Stimulated activated CD8-positive, alpha-beta memory T cell treated with anti-CD3 and anti-CD28 coated beads, Interleukin-4, amount 100 ng/mL, for 4 hours (primary cell): ENCODE measurements around the gene QPCT.
A peak's percentile ranks its signal among the peaks of the same experiment; 100 is the strongest.
"Not testable (repeated sequence)": the region's sequence is repeated elsewhere in the genome, so short reads cannot be mapped to it uniquely, and the experiment has no call there.

Source experiments
- DNase-seq, 2 donors: peaks; one replicate each; pipeline ENCODE4 v3.0.0-alpha.2; 2020; ENCODE audit warnings: low read depth in 2 of 2, low spot score in 1 of 2

QPCT gene

DNA sequence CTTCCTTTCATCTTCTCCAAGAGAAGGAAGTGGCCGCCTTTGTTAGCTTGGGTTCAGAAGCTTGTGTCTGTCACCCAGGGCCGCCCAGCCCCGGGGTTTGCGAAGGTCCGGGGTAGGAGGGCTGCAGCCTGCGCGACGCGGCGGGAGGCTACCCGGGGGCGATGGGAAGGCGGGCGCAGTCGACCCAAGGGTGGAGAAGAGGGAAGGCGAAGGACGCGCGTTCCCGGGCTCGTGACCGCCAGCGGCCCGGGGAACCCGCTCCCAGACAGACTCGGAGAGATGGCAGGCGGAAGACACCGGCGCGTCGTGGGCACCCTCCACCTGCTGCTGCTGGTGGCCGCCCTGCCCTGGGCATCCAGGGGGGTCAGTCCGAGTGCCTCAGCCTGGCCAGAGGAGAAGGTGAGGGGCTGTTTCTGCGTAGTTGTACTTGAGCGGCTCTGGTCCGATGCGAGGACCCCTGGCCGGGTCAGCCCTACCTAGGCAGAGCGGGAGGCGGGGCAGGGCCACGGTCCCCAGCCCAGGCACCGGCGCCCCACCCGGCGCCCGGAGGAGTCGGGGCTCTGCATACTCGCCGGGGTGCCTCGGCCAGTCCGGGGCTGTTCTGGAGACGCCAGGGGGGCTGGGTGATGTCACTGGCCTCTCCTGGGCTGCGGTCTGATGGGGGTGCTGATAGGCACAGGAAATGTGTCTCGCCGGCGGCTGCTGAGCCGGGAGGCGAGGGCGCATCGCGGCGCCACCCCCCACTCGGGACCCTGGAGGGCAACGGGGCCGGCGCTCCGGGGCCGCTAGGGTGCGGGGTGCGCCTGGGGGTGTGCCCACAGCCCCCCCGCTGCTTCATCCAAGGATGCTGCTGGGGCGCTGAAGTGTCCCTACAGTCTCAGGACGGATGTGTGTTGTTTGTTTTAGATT lies at the start of gene QPCT:
Gene QPCT, plus strand, starts transcription at position 178 of the 909 bp plus-strand sequence. Its CDS starts 102 bp downstream, at position 280.
- DNase-seq, result peak in 1 of 2 donors; percentile 70

DNA sequence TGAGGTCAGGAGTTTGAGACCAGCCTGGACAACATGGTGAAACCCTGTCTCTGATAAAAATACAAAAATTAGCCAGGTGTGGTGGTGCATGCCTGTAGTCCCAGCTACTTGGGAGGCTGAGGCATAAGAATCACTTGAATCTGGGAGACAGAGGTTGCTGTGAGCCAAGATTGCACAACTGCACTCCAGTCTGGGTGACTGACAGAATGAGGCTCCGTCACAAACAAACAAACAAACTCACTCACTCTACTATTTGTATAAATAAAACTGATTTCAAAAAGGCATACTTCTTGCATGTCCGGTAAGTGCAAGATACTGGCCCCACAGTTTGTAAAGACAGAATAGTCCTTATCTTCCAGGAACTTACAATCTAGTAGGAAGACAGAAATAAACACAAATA lies 49.6 kb upstream of the QPCT start:
- DNase-seq, result not testable (repeated sequence)

DNA sequence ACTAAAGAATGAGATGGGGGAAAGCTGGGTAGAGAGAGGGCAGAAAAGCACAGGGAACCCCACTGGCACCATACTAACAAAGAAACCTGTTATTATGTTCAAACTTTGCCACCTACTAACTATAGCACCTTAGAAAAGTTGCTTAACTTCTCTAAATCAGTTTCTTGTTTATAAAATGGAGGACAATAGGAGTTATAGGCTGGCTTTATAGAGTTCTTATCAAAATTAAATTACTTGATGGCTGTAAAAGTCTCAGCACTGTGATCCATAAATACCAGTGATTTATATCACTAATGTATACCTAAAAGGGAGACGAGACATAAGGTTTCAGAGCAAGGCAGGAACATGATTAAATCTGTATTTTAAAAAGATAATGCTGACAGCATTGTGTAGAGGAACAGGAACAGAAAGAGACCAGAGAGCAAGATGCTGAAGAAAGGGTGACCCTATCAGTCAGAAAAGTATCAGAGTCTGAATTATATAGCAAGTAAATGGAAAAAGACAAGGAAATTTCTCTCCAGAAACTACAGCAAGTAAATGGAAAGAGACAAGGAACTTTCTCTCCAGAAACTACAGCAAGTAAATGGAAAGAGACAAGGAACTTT lies 48.9 kb upstream of the QPCT start:
- no peak for DNase-seq

DNA sequence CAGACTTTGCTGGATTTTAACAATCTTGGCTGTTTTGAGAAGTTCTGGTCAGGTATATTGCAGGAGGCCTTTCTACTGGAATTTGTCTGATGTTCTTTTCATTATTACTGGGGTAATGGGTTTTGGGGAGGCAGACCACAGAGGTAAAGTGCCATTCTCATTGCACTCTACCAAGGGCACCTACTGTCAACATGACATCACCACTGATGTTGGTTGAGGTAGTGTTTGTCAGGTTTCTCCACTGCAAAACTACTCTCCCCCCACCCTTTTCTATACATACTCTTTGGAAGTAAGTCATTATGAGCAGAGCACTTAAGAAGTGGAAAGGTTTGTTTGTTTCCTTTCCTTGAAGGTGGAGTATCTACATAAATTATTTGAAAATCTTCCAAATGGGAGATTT lies 46.8 kb upstream of the QPCT start:
- DNase-seq, result no peak

DNA sequence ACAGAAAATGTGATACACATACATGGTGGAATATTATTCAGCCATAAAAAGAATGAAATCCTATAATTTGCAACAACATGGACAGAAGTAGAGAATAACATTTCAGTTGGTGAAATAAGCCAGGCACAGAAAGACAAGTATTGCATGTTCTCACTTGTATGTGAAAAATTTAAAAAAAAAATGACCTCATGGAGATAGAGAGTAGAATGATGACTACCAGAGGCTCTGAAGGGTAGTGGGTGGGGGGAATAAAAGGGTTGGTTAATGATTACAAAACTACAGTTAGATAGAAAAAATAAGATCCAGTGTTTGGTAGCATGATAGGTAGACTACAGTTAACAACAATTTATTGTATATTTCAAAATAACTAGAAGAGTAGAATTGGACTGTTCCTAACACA lies 44.3 kb upstream of the QPCT start:
- DNase-seq, result no peak

DNA sequence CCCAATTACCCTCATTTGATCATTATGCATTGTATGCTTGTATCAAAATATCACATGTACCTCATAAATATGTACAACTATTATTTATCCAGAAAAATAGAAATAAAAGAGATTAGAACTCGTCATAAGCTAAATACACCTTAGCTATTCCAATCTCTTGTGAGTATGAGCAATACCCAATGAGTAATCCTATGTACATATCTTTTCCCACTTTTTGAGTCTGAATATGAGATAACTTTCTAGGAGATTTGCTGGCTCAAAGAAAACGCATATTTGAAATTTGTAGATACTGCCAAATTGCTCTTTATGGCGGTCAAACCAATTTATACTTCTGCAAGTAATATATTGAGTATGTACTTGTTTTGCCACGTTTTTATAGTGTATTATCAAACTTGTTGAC lies 43.9 kb upstream of the QPCT start:
- no peak for DNase-seq

DNA sequence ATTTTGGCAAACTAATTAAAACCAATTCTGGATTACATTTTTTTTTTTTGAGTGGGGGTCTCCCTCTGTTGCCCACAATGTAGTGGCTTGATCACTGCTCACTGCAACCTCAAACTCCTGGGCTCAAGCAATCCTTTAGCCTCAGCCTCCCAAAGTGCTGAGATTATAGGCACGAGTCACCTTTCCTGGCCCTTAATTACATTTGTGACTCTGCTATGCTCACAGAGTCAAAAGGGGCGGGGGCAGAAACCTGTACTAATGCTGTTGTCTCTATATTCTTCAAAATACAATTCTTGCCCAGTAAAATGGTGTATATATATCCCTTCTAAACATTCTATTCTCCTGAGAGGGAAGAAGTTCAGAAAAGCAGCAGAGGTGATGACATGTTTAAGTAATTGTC lies 43.0 kb upstream of the QPCT start:
- no peak for DNase-seq

DNA sequence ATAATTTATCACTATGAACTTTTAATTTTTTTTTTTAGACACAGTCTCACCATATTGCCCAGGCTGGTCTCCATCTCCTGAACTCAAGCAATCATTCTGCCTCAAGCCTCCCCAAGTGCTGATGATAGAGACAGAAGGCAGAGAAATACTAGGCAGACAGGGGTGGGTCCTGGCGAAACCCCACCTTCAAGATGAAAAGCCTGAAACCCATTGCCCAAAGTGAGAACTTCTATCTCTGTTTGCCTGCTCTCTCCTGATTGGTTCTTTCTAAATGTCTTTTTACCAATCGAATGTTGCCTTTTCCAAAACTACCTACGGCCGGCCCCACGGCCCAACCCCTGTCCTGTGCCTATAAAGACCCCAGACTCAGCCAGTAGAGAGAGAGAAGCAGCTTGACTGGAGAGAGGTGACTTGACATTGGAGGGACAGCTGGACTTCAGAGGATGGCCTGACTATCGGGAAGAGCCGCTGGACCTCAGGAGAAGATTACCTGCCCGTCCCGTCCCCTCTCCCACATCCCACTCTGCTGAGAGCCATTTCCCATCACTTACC lies 41.7 kb upstream of the QPCT start:
- no peak for DNase-seq

DNA sequence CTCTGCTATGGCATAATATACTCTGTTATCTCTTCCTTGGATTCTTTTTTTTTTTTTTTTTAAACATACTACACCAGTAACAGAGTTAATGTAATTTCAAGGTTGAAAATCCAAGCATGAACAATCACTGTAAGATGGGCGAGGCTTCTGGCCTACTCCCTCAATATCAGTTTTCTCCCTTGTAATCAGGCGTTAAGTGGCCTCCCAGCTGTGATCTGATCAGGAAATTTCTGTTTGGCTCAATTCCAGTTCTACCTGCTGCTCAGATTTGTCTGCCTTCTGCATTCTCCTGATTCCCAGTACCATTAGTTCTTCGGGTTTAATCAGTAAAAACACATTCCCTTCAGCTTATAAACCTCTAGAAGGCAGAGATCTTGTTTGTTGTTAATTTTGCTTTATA lies 38.4 kb upstream of the QPCT start:
- no peak for DNase-seq

DNA sequence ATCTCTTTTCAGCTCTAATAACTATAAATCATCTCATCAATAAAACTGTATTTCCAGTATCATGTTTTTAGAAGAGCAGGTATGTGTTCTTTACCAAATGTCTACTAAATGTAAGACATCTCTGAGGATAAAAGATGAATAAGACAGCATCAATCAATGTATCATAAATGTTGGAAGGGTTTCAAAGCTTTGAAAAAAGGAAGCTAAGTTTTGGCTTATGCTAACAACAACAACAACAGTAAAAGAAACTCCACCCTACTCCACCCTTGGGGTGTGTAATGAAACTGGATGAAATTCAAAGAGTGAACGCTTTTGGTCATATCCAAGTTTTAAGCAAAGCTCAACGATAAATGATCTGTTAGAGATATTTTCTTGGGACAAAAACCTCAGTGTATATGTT lies 36.9 kb upstream of the QPCT start:
- DNase-seq, result no peak

DNA sequence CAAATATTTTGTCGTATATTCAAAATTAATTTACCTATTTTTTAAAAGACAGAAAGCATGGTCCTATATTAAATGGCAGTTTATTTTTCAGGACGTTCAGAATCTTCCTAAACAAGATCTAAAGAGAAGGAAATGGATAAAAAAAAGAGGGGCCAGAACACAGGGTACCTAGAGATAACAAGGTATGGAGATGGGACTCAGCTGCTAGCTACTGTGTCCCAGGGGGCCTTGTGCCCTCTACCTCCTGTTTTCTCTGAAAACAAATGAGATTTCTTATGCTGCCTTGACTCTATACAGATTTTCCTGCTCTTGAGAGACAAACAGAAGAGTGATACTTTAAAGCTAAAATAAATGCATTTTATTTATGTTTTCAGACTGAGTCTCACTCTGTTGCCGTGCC lies 29.1 kb upstream of the QPCT start:
- no peak for DNase-seq

DNA sequence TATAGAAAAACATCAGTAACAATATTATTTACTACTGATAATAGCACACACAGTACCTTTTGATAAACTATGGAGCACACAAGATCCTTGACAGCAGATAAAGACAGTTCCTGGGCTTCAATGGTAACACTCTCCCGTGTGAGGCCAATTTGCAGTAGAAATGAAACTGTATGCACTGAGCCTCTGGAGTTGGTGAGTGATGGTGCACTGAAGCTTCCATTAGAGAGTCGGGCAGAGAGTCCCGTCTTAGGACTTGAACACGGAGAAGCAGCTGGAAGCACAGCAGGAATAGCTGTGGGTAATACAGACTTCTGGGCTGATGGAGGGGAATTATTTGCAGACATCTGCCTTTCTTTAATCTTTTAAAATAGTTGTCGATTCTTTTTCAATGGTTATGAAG lies 28.2 kb upstream of the QPCT start:
- no peak for DNase-seq

DNA sequence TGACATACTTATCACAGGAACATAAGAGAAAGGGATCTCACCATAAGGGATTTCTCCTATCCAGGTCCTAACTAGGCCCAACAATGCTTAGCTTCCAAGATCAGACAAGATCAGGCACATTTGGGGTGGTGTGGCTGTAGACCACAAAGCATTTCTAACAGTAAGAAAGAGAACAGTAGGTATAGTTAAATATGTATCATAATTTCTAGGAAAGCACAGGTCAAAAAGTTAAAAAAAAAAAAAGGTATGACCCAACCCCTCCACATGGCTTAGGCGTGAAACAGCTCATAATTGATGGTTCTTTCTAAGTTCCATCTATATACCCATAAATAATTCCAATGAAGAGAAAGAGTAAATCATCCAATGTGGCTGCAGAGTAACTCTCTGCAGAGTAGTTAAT lies 26.7 kb upstream of the QPCT start:
- no peak for DNase-seq

DNA sequence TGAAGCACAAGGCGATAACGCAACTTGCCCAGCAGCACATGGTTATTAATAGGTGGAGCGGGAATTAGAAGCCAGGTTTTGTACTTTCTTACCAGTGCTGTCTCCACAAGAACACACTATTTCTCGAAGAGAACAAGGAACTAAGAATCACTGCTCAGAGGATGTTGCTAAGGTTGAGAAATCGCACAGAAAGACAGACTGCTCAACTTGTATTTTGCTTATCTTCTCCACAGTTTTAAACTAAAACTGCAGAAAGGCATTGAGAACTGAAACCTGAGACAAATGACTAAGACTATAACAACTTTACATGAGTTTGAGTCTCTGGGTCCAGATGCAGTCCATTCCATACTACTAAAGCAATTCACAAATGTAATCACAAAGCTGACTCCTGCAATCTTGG lies 26.0 kb upstream of the QPCT start:
- DNase-seq, result no peak

DNA sequence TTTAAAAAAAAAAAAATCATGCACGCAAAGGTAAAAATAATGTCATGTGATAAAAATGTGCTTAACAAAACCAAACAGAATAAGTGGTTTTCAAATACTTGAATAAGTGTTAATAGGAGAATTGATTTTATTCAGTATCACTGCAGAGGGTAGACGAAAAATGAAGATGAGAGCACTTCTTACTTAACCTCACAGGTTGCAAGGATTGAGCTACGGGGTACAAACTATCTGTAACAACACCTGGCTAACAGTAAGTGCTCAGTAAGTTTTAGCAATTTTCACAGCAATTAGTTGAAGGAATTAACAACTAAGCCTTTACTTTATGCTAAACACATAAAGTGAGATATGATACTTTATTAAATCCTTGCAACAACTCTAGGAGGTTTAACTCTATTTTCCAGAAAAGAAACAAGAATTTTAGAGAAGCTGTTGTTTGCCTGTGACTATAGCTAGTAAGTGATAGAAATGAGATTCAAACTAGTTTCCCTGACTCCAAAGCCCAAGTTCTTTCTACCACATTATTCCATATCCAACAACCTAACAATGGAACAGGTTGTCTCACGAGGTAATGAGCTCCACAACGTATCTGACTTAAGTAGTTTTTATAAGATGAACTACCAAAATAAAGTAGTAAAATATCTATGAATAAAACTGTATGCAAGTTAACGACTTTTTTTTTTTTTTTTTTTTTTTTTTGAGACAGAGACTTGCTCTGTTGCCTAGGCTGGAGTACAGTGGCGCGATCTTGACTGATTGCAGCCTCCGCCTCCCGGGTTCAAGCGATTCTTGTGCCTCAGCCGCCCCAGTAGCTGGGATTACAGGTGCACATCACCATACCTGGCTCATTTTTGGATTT lies 24.4 kb upstream of the QPCT start:
- no peak for DNase-seq

DNA sequence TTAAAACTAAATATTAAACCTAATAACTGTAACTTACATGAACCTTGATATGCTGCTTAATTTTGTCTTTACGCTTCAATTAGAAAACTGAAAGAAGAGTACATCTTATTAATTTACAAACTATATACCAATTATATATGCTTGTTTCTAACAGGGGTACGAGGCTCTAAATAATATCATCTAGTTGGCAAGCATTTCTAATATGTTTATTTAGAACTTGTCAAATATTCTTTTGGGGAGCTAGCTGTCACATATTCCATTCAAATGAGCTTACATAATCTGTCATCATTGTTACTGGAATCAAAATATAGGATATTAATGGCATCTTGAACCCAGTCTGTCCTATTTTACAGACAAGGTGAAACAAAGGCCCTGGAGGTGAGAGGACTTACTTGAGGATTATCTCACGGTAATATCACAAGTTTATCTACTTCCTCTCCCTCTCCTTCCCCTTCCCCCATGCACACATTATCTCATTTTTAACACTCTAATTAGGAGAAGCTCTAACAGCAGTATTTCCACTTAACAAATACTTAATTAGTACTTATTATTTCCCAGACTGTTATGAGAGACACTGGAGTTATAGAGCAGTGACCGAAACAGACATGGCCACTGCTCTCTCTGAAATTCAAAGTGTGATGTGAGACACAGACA lies 23.3 kb upstream of the QPCT start:
- no peak for DNase-seq

DNA sequence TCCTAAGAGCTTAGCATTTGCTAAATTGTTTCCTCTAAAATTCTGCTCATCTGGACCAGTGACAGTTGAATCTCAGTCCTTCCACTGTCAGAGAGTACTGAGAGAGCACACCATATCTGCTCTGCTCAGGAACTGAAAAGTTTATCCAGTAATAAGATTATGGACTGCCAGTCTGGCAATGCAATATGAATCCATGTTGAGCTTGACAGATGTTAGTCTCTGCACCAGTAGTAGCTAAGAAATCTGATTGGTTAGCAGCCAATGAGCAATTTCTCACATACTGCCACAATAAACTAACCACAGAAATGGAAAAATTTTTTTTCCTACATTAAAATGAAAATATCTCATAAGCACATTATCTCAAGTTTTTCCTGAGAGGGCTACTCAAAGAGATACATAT lies 22.1 kb upstream of the QPCT start:
- DNase-seq, result no peak

DNA sequence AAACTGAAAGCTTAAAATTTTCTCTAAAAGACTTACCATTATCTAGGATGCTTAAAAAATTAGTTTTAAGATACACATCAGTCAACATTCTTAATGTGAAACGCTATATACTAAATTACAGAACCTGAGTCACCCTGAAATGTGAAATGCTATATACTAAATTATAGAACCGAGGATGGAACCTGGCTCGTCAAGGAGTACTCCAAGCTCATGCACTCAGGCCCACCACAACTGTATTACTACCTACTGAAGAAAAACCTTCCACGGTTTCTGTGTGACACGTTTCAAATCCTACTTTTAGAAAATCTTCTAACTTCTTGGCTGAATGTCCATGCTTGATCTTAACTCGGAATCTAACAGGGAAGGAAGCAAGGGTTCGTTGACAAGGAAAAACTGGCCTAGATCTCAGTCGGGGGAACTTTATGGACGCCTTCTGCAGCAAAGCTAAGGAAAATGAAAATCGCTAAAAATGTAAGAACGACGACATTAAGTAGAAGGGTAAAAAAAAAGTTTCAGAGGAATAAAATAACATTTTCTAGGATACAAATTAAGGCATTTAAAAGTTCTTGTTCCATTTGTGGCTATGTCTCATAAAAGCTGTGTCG lies 21.2 kb upstream of the QPCT start:
- no peak for DNase-seq

DNA sequence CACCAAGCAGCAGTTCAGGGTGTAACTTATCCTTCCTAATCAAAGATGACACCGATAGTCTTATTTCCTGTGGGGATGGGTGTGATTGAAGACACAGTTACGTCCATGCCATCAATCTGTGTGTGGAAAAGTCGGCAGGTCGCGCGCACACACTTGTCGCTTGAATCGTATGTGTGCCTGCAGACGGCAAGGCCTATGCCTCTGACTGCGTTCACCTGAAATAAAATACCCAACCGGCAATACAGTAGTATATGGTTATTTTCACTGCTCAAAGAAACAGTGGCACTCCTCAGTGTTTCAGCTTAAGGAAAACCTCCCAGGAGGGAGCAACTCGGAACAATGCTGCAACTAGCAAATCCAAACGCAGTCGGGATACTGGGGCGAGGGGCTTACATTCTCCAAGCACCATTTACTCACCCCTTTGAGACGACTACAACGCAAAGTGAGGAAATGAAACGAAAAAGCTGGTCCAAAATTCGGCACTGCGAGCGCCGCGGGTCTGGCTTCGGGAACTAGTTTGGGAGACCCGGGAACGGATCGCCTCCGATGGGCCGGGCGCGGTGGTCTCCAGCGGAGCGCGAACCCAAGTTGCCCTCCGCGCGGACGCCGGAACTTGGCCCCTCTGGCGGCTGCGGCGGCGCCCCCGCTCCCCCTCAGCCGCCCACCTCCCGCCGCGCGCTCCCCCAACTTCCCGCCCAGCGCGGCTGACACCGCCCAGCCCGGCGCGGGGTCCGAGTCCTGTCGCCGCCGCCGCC lies 20.5 kb upstream of the QPCT start:
- DNase-seq, result no peak

DNA sequence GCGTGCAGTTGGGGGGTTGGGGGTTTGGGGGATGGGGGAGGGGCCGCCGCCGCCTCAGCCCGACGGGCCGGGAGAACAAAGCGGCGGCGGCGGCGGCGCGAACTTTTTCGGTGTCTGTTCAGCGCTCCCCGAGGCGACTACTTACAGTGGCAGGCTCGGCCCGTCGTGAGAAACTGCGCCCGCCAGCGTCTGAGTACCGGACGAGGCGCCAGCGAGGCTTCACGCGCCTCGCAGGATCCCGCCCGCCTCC lies 20.0 kb upstream of the QPCT start:
- peak; percentile 24 to 55 for DNase-seq
